Measurements from ENCODE around the gene KIAA0040.

DNA sequence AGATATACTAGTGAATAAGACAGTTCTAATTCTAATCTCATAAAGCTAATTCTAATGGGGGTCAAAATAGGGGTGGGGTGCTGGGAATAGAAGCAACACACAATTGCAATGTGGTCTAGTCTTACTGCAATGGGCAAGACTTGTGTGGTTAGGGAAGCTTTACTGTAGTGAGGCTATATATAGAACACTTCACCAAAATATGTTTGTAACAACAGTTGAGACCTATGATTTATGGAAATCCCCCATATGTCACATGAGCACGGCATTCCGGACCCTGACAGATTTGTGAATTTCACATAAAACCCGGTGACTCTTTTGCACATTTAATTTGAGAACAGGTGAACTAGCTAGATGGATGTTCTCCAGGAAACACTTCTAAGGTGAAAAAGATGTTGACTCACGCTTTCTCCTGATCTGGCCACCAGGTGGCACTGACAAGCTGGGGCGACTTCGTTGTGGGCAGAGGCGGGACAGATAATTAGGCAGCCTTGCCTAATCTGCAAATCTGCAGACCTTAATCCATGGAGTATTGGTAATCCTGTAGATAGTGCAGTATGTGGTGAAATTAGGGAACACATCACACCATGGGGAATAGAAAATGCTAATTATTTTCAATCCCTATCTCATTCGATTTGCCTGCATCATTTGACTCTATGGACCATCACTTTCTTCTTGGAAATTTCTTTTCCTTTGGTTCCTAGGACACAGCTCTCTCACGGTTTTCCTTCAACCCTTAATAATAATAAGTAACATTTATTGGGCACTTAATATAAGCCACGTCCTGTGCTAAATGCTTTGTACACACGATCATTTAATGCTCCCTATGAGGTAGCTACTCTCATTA lies 37.7 kb downstream of the KIAA0040 start:
- no peak for TF ChIP-seq ZNF274 (IDR thresholded peaks at IDR 0.05; ENCODE audit: low read depth, low read length)
- no peak for TF ChIP-seq YY1 (IDR thresholded peaks at IDR 0.05; ENCODE audit: insufficient read depth, insufficient read length)
- no peak for TF ChIP-seq SUZ12 (IDR thresholded peaks at IDR 0.05; ENCODE audit: extremely low read depth, insufficient read depth, insufficient read length)
